Measurements from ENCODE around the gene NRN1.

NRN1 gene

DNA sequence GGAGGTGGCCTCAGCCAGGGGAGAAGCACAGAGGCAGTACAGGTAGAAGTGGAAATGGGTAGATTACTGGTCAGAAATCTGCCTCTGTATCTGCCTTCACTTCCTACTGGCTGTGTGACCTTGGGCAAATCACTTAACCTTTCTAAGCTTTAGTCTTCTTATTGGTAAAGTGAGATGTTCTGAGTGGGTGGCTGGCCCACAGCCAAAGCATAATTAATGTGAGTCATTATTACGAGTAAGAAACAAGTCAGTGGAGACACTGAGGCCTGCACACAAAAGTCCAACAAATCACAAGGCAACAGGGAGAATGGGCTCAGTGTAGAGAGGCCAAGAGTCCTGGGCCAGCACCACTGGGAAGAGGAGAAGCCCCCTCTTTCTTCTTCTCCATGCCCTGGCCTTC, 39.1 kb downstream of the NRN1 start:
- CTCF ChIA-PET: no interaction called here
- no peak for DNase-seq (ENCODE audit: extremely low spot score)
- TF ChIP-seq ARNT (IDR thresholded peaks at IDR 0.05): no peak
- TF ChIP-seq LEF1 (IDR thresholded peaks at IDR 0.05; ENCODE audit: borderline replicate concordance): no peak
- no peak for TF ChIP-seq PKNOX1 (IDR thresholded peaks at IDR 0.05)
- no peak for TF ChIP-seq FOXM1 (IDR thresholded peaks at IDR 0.05; ENCODE audit: borderline replicate concordance)
- no peak for TF ChIP-seq SP1 (IDR thresholded peaks at IDR 0.05)
- TF ChIP-seq ELF4 (IDR thresholded peaks at IDR 0.05): no peak
- no peak for TF ChIP-seq ZNF384 (IDR thresholded peaks at IDR 0.05)
- TF ChIP-seq NFRKB (IDR thresholded peaks at IDR 0.05): no peak
- POLR2A ChIA-PET: no interaction called here

GRCh38 chr6:5962794-5963193, 43.9 kb downstream of the NRN1 start:
- ChIA-PET POLR2A (no interaction called here), CTCF (no interaction called here)
- no peak for DNase-seq (ENCODE audit: extremely low spot score)
- TF ChIP-seq SP1 (IDR thresholded peaks at IDR 0.05): no peak

DNA sequence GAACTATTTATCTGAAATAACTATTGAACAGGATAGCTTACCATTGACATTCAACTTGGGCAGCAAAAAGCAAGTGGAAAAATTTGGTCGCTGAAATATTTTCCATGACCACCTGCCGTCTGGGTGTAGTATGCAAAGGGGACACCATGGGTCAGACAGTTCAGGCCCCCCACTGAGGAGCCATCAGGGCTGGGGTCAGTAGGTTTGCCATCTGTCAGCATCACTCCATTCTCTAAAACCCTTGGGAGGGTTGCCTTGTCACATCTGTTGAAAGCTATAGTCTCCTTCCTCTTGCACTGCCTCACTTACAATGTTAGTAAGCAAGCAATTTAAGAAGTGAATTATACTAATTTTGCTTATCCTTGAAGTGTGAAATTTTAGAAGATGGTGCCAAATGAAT, 44.9 kb downstream of the NRN1 start:
- ChIA-PET POLR2A (no interaction called here), CTCF (no interaction called here)
- no peak for TF ChIP-seq FOXK2 (IDR thresholded peaks at IDR 0.05)
- no peak for TF ChIP-seq FOXA1 (IDR thresholded peaks at IDR 0.05)
- no peak for TF ChIP-seq HDGF (IDR thresholded peaks at IDR 0.05; ENCODE audit: borderline replicate concordance)
- TF ChIP-seq SP1 (IDR thresholded peaks at IDR 0.05): no peak
- no peak for TF ChIP-seq TARDBP (IDR thresholded peaks at IDR 0.05)
- no peak for TF ChIP-seq FOXM1 (IDR thresholded peaks at IDR 0.05; ENCODE audit: borderline replicate concordance)
- TF ChIP-seq PKNOX1 (IDR thresholded peaks at IDR 0.05): no peak
- no peak for TF ChIP-seq ELF4 (IDR thresholded peaks at IDR 0.05)
- no peak for TF ChIP-seq SUZ12 (IDR thresholded peaks at IDR 0.05)
- no peak for TF ChIP-seq ZNF384 (IDR thresholded peaks at IDR 0.05)
- TF ChIP-seq L3MBTL2 (conservative IDR thresholded peaks at IDR 0.05): no peak
- TF ChIP-seq BHLHE40 (IDR thresholded peaks at IDR 0.05; ENCODE audit: borderline replicate concordance): no peak
- no peak for TF ChIP-seq LEF1 (IDR thresholded peaks at IDR 0.05; ENCODE audit: borderline replicate concordance)
- TF ChIP-seq ARNT (IDR thresholded peaks at IDR 0.05): no peak
- TF ChIP-seq NFRKB (IDR thresholded peaks at IDR 0.05): no peak
- TF ChIP-seq CTBP1 (IDR thresholded peaks at IDR 0.05; ENCODE audit: borderline replicate concordance): no peak
- DNase-seq (ENCODE audit: extremely low spot score): no peak

GRCh38 chr6:5960456-5960855, 46.3 kb downstream of the NRN1 start:
- POLR2A ChIA-PET: no interaction called here
- TF ChIP-seq TARDBP (IDR thresholded peaks at IDR 0.05): no peak
- CTCF ChIA-PET: interaction anchor here (0.7 kb wide), 1 partner anchor 157 kb away, joined by 3 read pairs; no protein-coding TSS in a partner anchor
- DNase-seq (ENCODE audit: extremely low spot score): no peak

DNA sequence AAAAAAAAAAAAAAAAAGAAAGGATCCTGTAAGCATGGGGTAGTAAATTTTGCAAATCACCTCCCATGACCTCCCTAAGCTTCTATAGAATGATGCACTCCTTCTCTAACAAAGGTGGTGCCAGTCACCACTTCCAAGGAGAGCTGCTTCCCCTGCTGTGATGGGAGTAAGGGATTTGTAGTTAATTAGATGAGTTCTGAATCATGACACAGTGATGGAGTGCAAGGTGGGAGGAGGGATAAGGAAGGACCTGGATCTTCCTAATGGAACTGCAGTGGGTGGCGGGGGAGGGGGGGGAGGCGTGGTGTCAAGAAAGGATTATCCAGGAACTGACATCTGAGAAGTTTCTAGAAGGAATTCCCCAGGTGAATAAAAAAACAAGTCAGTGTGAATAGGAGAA, 47.8 kb downstream of the NRN1 start:
- ChIA-PET POLR2A (no interaction called here), CTCF (interaction anchor here (0.6 kb wide), 1 partner anchor 40 kb away, joined by 3 read pairs; no protein-coding TSS in a partner anchor)
- TF ChIP-seq FOXA1 (IDR thresholded peaks at IDR 0.05) (no peak), TARDBP (IDR thresholded peaks at IDR 0.05) (no peak)
- no peak for DNase-seq (ENCODE audit: extremely low spot score)

DNA sequence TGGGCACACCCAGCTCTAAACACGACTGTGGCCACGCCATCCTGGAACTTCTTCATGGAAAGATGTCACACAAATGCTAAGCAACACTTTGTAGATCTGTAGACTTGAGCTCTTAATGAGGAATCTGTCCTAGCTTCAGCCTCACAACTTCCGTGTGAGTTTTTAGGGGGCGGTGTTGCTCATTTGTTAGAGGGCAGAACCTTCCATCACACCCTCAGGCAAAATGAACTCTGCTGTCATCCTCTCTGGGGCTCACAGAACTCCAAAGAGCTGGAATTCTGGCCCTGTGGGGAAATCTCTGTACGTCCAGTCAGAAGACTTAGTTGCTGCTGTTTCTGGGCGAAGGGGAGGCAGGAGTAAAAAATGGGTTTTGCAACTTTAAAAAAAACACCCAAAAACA, 49.8 kb downstream of the NRN1 start:
- POLR2A ChIA-PET: no interaction called here

More for the DNA sequence above, 49.8 kb downstream of the NRN1 start:
- TF ChIP-seq BHLHE40 (IDR thresholded peaks at IDR 0.05; ENCODE audit: borderline replicate concordance): no peak
- TF ChIP-seq HDGF (IDR thresholded peaks at IDR 0.05; ENCODE audit: borderline replicate concordance): no peak
- no peak for TF ChIP-seq TARDBP (IDR thresholded peaks at IDR 0.05)
- no peak for TF ChIP-seq CTBP1 (IDR thresholded peaks at IDR 0.05; ENCODE audit: borderline replicate concordance)
- TF ChIP-seq ARNT (IDR thresholded peaks at IDR 0.05): no peak
- TF ChIP-seq ZNF384 (IDR thresholded peaks at IDR 0.05): no peak
- TF ChIP-seq FOXA1 (IDR thresholded peaks at IDR 0.05): no peak
- no peak for TF ChIP-seq FOXK2 (IDR thresholded peaks at IDR 0.05)
- no peak for TF ChIP-seq PKNOX1 (IDR thresholded peaks at IDR 0.05)
- TF ChIP-seq SUZ12 (IDR thresholded peaks at IDR 0.05): no peak
- no peak for TF ChIP-seq L3MBTL2 (conservative IDR thresholded peaks at IDR 0.05)
- TF ChIP-seq SP1 (IDR thresholded peaks at IDR 0.05): no peak
- no peak for TF ChIP-seq NFRKB (IDR thresholded peaks at IDR 0.05)
- TF ChIP-seq FOXM1 (IDR thresholded peaks at IDR 0.05; ENCODE audit: borderline replicate concordance): no peak
- TF ChIP-seq ELF4 (IDR thresholded peaks at IDR 0.05): no peak
- no peak for TF ChIP-seq LEF1 (IDR thresholded peaks at IDR 0.05; ENCODE audit: borderline replicate concordance)
- no peak for DNase-seq (ENCODE audit: extremely low spot score)
- CTCF ChIA-PET: interaction anchor here (0.8 kb wide), 1 partner anchor 20 kb away, joined by 3 read pairs; no protein-coding TSS in a partner anchor
